ENCODE measurements around the gene STAG1.

DNA sequence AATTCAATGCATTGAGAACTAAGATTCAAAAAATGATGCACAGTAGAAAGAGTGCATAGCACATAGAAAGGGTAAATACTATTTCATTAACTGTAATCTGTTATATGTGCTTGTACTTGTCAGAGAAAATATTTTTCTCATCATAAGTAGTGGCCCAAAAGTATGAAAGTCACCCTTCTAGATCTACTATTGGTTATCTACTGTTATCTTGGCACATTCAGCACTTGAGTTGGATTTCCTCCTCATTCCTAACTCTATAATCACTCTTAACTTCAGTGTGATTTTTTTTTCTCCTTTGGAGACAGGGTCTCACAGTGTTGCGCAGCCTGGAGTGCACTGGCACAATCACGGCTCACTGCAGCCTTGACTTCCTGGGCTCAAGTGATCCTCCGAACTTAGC, 307.6 kb downstream of the STAG1 start:
- TF ChIP-seq POLR2A (IDR thresholded peaks at IDR 0.05; ENCODE audit: low read length) (no peak), GATA1 (IDR thresholded peaks at IDR 0.05; ENCODE audit: low read depth, low read length) (no peak)
